ENCODE measurements around the gene PBX2.
A peak's percentile ranks its signal among the peaks of the same experiment; 100 is the strongest.
"Not testable (repeated sequence)": the region's sequence is repeated elsewhere in the genome, so short reads cannot be mapped to it uniquely, and the experiment has no call there.

PBX2 gene

GRCh38 chr6:32151863-32152768 lies 37.9 kb downstream of the PBX2 start, which contains the start of gene PRRT1:
Gene PRRT1 (minus strand): TSS chr6:32151939. CDS start chr6:32151827, 112 bp downstream.
- no peak for DNase-seq (ENCODE audit: low read depth in 3 of 3, low spot score in 1 of 3)

GRCh38 chr6:32151181-32151862 lies 38.7 kb downstream of the PBX2 start:
- DNase-seq (ENCODE audit: low read depth in 3 of 3, low spot score in 1 of 3) = no peak

GRCh38 chr6:32149932-32150870 lies 39.8 kb downstream of the PBX2 start:
- no peak for DNase-seq (ENCODE audit: low read depth in 3 of 3, low spot score in 1 of 3)

GRCh38 chr6:32149092-32149755 lies 40.8 kb downstream of the PBX2 start:
- DNase-seq (ENCODE audit: low read depth in 3 of 3, low spot score in 1 of 3) = no peak

GRCh38 chr6:32148289-32149091 lies 41.5 kb downstream of the PBX2 start:
- peak; percentile 16 to 64 (median 36) for DNase-seq (ENCODE audit: low read depth in 3 of 3, low spot score in 1 of 3)

GRCh38 chr6:32147401-32148132 lies 42.4 kb downstream of the PBX2 start:
- no peak for DNase-seq (ENCODE audit: low read depth in 3 of 3, low spot score in 1 of 3)

- no peak for DNase-seq (ENCODE audit: low read depth in 3 of 3, low spot score in 1 of 3)
These were observed 43.3 kb downstream of the PBX2 start for GRCh38 chr6:32146687-32147086.

- no peak for DNase-seq (ENCODE audit: low read depth in 3 of 3, low spot score in 1 of 3)
These were observed 43.7 kb downstream of the PBX2 start for GRCh38 chr6:32146287-32146686.

- not testable (repeated sequence) for DNase-seq (ENCODE audit: low read depth in 3 of 3, low spot score in 1 of 3)
These were observed 45.8 kb downstream of the PBX2 start for GRCh38 chr6:32144238-32144637.

GRCh38 chr6:32140420-32141046 lies 49.5 kb downstream of the PBX2 start:
- no peak for DNase-seq (ENCODE audit: low read depth in 3 of 3, low spot score in 1 of 3)

GRCh38 chr6:32139590-32139989 lies 50.4 kb downstream of the PBX2 start:
- no peak for DNase-seq (ENCODE audit: low read depth in 3 of 3, low spot score in 1 of 3)

GRCh38 chr6:32137454-32137853 lies 52.5 kb downstream of the PBX2 start:
- no peak for DNase-seq (ENCODE audit: low read depth in 3 of 3, low spot score in 1 of 3)

Measured in stimulated activated CD4-positive, alpha-beta T cell treated with anti-CD3 and anti-CD28 coated beads, TNF-alpha, amount 100 ng/mL, for 1 hour (primary cell).